SU-DHL-6 (cell line): Measurements from ENCODE around the gene CYLC1.

ENCODE experiments used
- CTCF ChIP-seq: fragments of 200-600 bp; sonication (generic); IDR thresholded peaks from one replicate; pipeline ENCODE4 v1.5.1; 2017; ENCODE audit warnings: antibody characterized with exemption, mild to moderate bottlenecking, low read length, moderate library complexity; ENCODE audit not compliant: insufficient read depth, poor library complexity, severe bottlenecking
- EZH2phosphoT487 ChIP-seq: fragments of 200-600 bp; sonication (generic), shearing (Covaris generic); conservative IDR thresholded peaks from 2 replicates; pipeline ENCODE4 v1.6.1; 2018; ENCODE audit warnings: mild to moderate bottlenecking, antibody characterized with exemption, low read length, moderate library complexity, mixed read lengths

DNA sequence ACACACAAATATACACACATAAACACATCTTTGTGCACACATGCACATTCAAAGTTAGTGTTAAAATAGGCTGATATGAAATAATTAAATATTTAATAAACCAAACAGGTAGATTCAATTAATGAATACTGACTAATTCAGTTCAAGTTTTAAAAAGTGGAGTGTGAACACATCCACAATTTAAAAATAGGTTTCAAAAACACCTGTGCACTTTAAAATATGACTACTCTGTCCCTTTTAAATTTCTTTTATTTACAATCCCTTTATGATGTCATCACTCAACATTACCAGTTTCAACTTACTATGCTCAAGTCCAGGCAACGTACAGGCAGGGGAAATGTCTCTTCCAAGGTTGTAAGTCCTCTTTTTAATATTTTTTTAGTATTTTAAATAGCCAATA is at the start of gene CYLC1:
- TF ChIP-seq CTCF (no peak), EZH2phosphoT487 (no peak)
